A375 (cell line): ENCODE measurements around the gene ANKRD36B. TPM values are rescaled to one million over a fixed set of nuclear protein-coding genes. Genes with fewer than 3 reads are reported as not detected.

Experiments used
- total RNA-seq: library from RNA; depleted of rRNA; stranded (reverse); fragments of >200 nt; shearing (Covaris generic); gene quantifications from 2 replicates; pipeline ENCODE4 v1.2.3, GENCODE V29; 2014; rRNA removed

ANKRD36B gene
- 13.7 and 17.7 TPM in 2 replicates for total RNA-seq

DNA sequence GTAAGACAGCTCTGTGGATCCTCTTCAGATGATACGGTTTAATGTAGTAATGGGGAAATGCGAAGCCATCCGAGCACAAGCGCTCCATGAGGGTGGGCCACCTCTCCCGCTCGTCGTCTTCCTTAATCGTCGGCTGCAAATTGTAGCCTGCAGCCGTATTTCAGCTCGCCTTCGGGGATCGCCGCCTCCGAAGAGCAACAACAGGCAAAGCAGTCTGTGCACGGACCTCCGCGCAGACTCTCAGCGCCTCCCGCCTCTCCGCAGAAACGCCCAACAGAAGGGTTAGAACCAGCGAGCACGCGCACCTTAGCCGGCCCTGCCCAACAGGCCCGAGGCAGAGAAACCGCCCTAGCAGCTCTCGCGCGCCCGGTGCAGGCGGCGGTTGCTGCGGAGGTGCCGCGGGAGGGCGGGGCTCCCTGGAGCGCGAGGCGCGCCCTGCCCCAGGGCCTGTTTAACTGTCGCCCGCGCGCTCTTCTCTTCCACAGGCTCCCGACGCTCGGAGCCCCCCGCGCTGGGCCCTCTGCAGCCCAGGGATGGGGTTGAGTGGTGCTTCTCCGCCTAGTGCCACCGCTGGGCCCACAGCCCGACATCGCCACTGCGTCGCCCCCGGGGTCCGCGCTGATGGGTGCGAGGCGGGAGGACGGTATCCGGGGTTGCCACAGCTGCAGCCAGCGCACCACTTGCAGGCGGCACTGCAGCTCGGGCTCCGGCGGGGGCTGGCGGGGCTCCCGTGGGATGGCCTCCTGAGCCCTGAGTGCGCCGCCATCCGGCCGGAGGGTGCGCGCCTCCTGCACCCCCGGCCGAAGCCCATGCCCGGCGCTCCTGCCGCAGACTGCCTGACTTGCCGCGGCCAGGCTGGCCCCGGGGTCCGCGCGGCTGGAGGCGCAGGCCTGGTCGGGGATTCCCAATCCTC, at the start of gene ANKRD36B:
Gene ANKRD36B (minus strand): TSS at position 280 of the 913 bp plus-strand sequence. CDS start 192 bp downstream, at position 88.

Other genes with a start within 250 kb of the ANKRD36B start
- 570 and 601 TPM in 2 replicates for gene COX5B, start 56.2 kb upstream of the ANKRD36B start, total RNA-seq
- 34.1 and 45.7 TPM in 2 replicates for gene ACTR1B, start 74.2 kb upstream of the ANKRD36B start, total RNA-seq
- 1.2 and 3.2 TPM in 2 replicates for gene C2orf92, start 79.8 kb upstream of the ANKRD36B start, total RNA-seq
- not detected in 2 replicates for gene ZAP70, start 123.7 kb upstream of the ANKRD36B start, total RNA-seq